Lower leg skin (tissue), 3 donors: ENCODE data around the gene CTRB1.

Experiments used
- POLR2A ChIP-seq, 2 donors: fragments of 450-650 bp; IDR thresholded peaks; one replicate each; pipeline ENCODE4 v1.6.1; 2016 to 2017; ENCODE audit warnings: antibody characterized with exemption in 2 of 2, mild to moderate bottlenecking in 1 of 2, moderate library complexity in 1 of 2
- TF ChIP-seq, protein P1 (sequence below), 3 donors: fragments of 450-650 bp; IDR thresholded peaks; one replicate each; pipeline ENCODE4 v1.5.1; 2016; ENCODE audit warnings: antibody characterized with exemption in 3 of 3, mild to moderate bottlenecking in 3 of 3, moderate library complexity in 2 of 3

DNA sequence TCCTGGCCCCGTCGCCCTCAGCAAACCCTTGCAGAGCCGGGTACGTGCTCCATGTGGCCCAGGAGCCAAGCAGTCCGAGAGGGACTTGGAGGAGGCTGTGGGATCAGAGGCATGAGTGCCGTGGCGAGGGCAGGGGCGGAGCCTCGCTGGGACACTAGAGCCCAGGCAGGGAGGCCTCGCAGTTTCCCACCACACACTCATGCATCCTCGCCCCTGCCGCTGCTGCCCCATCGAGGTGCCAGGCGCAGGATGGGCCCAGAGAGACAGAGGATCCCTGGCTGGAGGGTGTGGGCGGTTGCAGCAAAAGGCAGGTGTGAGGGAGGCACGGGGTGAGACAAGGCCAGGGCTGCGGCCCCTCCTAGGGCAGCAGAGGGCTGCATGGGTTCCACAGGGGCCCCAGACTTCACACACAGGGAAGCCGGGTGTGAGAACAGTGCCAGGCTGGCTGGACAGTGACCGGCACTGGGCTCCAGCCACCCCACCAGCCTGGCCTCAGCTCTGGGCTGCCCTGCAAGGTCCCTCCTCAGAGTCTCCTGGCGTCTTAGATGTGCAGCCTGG lies 25.0 kb downstream of the CTRB1 start:
- TF ChIP-seq, protein P1, sequence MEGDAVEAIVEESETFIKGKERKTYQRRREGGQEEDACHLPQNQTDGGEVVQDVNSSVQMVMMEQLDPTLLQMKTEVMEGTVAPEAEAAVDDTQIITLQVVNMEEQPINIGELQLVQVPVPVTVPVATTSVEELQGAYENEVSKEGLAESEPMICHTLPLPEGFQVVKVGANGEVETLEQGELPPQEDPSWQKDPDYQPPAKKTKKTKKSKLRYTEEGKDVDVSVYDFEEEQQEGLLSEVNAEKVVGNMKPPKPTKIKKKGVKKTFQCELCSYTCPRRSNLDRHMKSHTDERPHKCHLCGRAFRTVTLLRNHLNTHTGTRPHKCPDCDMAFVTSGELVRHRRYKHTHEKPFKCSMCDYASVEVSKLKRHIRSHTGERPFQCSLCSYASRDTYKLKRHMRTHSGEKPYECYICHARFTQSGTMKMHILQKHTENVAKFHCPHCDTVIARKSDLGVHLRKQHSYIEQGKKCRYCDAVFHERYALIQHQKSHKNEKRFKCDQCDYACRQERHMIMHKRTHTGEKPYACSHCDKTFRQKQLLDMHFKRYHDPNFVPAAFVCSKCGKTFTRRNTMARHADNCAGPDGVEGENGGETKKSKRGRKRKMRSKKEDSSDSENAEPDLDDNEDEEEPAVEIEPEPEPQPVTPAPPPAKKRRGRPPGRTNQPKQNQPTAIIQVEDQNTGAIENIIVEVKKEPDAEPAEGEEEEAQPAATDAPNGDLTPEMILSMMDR (IDR thresholded peaks at IDR 0.05): no peak
- no peak for TF ChIP-seq POLR2A (IDR thresholded peaks at IDR 0.05)
